Endometrial microvascular endothelial cells (primary cell): Measurements from ENCODE around the gene FNDC3B. TPM values are rescaled to one million over a fixed set of nuclear protein-coding genes. Genes with fewer than 3 reads are reported as not detected.

Experiments
- in situ Hi-C: cut with HindIII; loops from 2 replicates; pipeline ENCODE4 v1.10.0; 2017; ENCODE audit warnings: low sequenced_read_pairs, low pct_unique_long_range_greater_than_20kb; ENCODE audit errors: inconsistent ontology term
- total RNA-seq: library from RNA; depleted of rRNA; stranded (reverse); fragments of >200 nt; gene quantifications from one replicate; pipeline ENCODE4 v1.2.3, GENCODE V29; 2015; ENCODE audit errors: inconsistent ontology term

FNDC3B gene
- total RNA-seq, 1 donor from 2014 or later = 83.1 TPM

GRCh38 chr3:172153335-172153861 is 114.0 kb downstream of the FNDC3B start:
- in situ Hi-C loops = no loop called here

GRCh38 chr3:172154768-172155664 is 115.6 kb downstream of the FNDC3B start:
- in situ Hi-C loops = no loop called here

DNA sequence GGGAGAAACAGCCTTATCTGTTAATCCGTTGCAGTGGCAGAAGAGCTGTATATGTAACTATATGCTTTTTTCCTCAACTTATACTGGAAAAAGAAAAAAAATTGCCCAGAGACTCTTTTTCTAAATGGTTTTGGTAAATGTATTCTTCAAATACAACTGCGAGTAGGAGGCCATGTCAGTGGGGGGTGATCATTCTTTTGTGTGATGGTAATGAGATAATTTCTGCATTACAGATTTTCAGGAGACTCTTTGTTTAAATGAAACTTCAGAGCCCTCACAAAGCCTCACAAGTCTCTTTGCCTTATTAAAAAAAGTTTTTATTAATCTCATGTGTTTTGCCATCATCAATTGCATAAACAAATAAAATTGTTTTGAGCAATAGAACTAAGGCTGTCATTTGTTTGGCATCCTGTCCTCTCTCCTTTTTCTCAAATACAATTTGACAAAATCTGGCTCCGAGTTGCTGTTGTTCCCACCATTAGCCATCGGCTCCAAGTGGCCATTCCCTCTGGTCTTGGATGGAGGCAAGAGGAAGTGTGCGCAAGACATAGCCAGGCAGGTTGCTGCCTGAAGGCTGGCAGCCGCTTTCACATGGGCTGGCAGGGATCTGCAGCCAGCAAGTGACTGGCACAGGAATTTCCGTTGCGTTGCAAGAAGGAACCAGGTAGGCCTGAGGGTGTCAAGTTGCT is 116.7 kb downstream of the FNDC3B start:
- in situ Hi-C loops = no loop called here

GRCh38 chr3:172156586-172156955 is 117.2 kb downstream of the FNDC3B start:
- in situ Hi-C loops = no loop called here

- in situ Hi-C loops = no loop called here
Measured at GRCh38 chr3:172157564-172158258, 118.3 kb downstream of the FNDC3B start.

DNA sequence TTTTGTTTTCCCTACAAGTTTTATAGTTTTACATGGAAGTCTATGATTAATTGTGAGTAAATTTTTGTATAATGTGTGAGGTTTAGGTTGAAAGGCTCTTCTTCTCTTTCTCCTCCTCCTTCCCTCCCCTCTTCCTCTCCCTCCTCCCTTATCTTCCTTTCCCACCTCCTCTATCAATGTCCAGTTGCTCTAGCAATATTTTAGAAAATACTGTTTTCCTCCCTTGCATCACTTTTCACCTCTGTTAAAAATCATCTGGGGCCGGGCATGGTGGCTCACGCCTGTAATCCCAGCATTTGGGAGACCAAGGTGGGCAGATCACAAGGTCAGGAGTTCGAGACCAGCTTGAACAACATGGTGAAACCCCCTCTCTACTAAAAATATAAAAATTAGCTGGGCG is 119.4 kb downstream of the FNDC3B start:
- in situ Hi-C loops = no loop called here

GRCh38 chr3:172159376-172159775 is 120.0 kb downstream of the FNDC3B start:
- in situ Hi-C loops = no loop called here

DNA sequence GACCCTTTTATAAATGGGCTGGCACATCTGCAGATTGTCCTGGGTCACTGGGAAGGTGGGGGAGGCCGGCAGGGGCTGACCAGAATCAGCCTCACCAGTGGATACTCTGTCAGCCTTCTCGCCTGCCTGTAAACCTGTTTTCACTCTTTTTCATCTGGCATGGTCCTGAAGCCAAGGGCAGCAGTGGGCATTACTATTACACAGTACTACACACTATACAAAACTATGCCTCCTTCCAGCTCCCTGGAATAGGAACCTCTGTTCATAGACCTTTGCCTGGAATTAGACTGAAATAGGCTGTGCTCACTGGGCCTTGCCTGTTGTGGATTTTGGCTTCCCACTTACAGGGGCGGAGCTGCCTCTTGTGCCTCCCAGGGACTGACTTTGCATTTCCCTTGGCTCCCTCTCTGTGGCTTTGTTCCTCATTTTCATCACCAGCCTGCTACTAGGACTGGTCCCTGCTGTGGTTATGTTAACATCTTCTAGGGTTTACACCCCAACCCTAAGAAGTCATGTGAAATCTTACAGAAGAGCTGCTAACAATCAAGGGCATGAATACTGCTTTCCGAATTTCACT is 120.7 kb downstream of the FNDC3B start:
- in situ Hi-C loops = no loop called here

DNA sequence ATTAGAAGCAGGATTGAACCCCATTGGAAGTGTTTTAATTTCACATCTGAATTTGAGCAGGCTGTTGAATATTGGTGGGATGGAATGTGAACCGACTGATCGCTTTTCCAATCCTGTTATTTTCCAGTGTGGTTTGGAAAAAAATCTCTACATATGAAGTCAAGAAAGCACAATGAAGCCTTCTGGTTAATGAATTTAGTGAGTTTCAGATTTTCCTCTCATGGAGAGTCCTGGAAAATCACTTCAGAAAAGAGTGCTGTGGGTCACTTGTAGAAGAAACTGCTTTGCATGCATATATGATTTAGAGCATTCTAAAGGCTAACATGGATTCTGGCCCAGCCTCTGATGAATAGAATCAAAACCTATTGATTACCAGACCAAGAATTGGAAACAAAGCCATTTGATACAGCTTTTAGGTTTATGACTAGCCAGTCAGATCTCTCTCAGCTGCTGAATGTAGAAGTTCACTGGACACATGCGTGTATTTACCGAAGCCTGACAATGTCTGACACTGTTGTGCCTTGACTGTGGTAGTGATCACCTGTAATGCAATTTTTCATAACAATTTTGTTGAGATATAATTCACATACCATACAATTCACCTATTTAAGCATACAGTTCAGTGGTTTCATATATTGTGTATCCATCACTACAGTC is 121.9 kb downstream of the FNDC3B start:
- in situ Hi-C loops = no loop called here

- in situ Hi-C loops = no loop called here
Measured at GRCh38 chr3:172161959-172162358, 122.6 kb downstream of the FNDC3B start.

DNA sequence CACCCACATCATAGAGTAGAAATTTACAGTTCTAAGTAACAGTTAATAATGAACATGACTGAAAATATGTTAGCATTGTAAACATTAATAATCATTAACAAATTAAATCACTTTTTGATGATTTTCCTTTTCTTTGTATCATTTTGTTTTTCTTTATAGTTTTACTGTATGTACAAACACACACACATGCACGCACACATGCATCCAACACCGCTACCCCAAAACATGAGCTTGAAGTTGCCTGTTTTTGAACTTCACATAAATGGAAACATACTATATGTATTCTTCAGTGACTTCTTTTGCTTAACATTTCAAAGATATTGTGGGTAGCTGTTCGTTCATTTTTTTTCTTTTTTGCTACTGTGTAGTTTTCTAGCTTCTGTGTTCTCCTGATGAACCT is 123.9 kb downstream of the FNDC3B start:
- in situ Hi-C loops = no loop called here

DNA sequence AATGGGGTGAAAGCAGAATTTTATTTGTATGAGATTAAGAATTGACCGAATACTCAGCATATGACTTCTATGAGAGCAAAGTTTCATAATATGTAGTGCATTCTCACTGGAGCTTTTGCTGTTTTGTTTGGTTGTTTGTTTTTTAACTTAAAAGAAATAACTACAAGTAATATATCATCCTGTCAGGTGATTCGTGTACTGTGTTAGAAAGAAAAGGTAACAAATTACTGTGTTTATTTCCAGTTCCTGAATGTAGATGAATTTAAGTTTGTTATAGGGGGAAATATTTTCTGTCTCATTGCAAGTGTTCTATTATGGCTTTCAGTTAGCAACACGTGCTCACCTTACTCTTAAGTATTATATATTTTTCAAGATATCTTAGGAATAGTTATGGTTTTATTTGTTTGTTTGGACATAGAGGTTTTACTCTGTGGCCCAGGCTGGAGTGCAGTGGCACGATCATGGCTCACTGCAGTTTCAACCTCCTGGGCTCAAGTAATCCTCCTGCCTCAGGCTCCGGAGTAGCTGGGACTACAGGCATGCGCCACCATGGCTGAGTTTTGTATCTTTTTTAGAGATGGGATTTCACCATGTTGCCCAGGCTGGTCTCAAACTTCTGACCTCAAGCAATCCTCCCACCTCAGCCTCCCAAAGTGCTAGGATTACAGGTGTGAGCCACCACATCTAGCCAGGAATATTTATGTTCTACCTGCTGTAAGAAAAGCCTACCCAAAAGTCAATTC is 125.4 kb downstream of the FNDC3B start:
- in situ Hi-C loops = no loop called here

DNA sequence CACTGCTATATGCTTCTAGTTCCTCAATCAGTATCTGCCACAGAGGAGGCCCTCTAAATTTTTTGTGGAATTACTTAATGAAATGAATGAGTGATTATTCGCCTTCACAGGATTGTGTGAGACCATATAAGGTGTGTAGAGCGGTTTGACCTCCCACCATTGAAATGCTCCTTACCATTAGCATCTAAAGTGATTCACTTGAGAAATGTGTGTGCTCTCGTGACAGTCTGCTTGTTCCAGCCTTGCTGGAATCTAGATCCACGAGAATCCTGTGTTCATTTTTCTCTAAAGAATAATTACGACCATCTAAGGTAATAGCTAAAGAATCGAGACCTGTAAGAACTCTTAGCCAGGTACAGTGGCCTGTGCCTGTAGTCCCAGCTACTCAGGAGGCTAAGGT is 126.9 kb downstream of the FNDC3B start:
- in situ Hi-C loops = no loop called here

DNA sequence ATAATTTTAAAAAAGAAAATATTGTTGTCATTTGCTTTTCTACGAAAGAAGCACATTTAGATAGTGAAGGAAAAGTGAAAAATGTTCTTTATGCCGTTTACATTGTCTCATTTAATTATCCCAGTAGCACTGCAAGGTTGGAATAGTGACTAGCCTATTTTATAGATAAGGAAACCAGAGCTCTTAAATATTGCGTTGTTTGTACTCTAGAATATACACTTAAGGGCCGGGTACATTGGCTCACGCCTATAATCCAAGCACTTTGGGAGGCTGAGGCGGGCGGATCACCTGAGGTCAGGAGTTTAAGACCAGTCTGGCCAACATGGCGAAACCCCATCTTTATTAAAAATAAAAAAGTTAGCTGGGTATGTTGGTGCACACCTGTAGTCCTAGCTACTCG is 127.5 kb downstream of the FNDC3B start:
- in situ Hi-C loops = no loop called here

GRCh38 chr3:172167892-172168648 is 128.7 kb downstream of the FNDC3B start:
- in situ Hi-C loops = no loop called here

GRCh38 chr3:172170073-172170709 is 130.8 kb downstream of the FNDC3B start:
- in situ Hi-C loops = no loop called here

GRCh38 chr3:172170841-172171240 is 131.5 kb downstream of the FNDC3B start:
- in situ Hi-C loops = no loop called here
